Activated T-cell treated with anti-CD3 and anti-CD28 coated beads for 24 hours (primary cell): ENCODE results near the gene STIP1.
A peak's percentile ranks its signal among the peaks of the same experiment; 100 is the strongest.
"Not testable (repeated sequence)": the region's sequence is repeated elsewhere in the genome, so short reads cannot be mapped to it uniquely, and the experiment has no call there.

Experiments
- DNase-seq: peaks from one replicate; pipeline ENCODE4 v3.0.0-alpha.2; 2020; ENCODE audit warnings: low read depth

Gene STIP1

DNA sequence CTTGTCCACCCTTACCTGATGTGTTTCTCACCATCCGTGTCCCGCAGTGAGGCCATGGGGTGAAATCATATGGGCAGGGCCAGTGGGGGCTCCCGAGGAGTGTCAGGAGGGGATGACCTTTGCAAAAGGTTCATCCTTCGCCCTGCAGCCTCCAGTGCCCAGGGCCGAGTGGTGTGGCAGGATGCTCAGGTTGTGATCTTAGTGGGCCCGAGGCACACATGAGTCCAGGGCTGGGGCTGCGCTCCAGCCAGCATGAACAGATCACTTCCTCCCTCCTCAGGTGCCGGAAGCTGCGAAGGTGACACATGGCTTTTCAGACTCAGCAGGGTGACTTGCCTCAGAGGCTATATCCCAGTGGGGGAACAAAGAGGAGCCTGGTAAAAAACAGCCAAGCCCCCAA is 52.1 kb downstream of the STIP1 start:
- no peak for DNase-seq

DNA sequence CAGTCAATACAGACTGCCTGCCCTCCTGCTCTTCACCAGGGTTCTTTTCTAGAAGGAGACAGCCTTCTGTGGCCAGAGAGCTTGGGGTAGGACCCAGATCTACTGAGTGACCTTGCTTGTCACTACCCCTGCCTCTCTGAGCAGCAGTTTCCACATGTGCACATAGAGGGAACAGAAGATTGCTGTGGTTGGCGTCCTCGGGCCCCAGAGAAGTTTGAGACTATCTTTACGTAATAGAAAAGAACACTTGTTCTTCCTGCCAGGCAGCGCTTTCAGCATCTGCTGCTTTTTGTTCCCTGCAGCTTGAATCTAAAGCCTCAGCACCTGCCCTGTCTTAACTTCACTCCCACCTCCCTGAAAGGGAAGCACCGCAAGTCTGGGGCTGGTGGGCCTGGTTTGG is 53.0 kb downstream of the STIP1 start:
- no peak for DNase-seq

DNA sequence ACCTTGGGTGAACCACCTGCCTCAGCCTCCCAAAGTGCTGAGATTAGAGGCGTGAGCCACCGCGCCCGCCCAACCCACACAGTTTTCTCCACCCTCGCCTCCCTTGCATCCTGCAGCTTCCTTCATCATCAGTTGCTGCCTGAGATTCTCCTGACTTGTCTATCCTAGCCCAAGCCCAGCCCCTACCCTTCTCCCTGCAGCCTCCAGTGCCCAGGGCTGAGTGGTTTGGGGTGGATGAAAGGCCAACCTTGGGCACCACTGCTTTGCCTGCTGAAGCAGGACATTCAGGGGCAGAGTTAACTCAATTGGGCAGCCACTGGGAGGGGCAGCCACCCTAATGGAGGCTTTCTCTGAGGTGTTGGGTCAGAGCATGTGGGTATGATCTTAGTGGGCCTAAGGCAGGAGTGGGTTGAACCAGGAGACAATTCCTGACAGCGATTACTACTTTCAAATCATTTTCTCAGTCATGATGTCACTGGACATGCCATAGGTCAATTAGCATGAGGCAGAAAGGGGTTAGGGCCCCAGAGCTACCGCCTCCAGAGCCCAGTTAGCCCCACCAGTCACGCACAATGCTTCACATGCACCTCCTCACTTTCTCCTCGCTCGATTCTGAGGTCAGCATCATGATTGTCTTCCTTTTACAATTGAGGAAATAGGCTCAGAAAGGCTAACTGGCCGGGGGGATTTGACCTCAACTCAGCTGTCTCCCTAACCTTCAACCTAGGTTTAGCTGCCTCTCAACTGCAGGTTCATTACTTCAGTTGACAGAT is 53.9 kb downstream of the STIP1 start:
- no peak for DNase-seq

DNA sequence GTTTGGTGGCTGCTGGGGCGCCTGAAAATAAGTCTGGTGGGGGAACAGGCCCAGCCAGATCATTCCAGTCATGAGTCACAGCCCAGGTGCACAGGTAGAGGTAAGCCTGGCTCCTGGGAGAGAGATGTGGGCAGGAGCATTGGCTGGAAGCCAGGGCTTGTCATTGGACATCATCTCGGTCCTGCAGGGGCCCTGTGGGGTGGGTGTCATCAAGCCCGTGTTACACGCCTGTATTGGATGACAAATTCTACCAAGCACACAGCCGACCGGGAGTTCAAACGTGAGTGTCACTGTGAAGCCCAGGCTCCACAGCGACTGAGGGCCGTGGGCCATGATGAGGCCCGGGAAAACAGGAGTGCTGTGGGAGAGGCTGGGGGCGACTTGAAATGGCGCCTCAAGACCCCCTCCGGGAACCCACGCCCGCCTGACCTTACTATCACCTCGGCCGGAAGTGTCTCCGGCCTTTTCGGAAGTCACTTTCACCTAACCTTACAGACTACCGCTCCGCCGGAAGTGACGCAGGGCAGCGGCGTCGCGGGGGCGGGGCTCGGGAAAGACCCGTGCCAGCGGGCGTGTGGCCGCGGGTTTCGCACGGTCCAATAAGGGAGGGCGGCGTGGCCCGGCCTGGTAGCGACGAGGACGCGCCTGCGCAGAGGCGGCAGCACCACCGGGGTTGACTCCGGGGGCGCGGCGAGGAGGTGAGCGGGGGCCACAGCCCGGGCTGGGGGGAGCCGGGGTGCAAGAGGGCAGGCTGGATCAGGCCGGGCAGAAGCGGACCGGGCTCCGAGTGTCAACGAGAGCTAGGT is 54.7 kb downstream of the STIP1 start, which contains the start of gene FKBP2:
Gene FKBP2, plus strand, starts transcription at position 661 of the 806 bp plus-strand sequence. CDS start 1,293 bp downstream, outside the sequence.
- peak; percentile 98 for DNase-seq

DNA sequence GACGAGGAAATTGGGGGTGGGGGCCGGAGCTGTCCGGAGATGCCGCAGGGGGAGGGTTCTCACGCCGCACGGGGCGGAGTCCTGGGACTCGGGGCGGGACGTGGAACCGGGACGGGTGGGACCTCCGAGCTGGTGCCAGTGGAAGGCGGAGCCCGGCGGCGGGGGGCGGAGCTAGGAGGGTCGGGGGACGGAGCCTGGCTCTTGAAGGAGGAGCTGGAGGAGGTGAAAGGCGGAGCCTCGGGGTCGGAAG is 55.2 kb downstream of the STIP1 start:
- DNase-seq: peak; percentile 100

GRCh38 chr11:64241491-64242374 is 55.8 kb downstream of the STIP1 start:
- DNase-seq: no peak

DNA sequence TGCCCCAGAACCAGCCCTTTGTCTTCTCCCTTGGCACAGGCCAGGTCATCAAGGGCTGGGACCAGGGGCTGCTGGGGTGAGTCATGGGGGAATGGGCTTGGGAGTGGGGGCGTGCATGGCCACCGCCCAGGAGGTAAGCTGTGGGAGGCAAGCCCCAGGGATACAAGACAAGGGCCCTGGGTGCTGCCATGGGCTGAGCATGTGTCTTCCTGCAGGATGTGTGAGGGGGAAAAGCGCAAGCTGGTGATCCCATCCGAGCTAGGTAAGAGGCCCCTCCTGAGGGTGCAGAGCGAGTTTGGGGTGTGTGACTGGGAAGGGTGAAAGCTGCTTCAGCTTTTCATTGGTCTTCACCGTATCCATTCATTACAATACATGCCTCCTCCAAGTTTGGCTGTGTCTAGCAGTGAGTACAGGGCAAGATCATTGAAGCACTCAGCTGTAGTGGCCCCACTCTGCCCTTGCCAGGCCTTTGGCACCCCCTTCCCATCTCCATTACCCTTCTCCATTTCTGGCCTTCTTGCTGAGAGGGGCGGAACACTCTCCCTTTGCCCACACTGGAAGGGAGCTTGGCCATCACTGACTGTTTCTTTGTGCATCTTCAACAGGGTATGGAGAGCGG is 57.4 kb downstream of the STIP1 start:
- DNase-seq: no peak

GRCh38 chr11:64244107-64244506 is 58.1 kb downstream of the STIP1 start:
- no peak for DNase-seq

- DNase-seq: no peak
Measured at GRCh38 chr11:64244966-64245365, 59.0 kb downstream of the STIP1 start.

DNA sequence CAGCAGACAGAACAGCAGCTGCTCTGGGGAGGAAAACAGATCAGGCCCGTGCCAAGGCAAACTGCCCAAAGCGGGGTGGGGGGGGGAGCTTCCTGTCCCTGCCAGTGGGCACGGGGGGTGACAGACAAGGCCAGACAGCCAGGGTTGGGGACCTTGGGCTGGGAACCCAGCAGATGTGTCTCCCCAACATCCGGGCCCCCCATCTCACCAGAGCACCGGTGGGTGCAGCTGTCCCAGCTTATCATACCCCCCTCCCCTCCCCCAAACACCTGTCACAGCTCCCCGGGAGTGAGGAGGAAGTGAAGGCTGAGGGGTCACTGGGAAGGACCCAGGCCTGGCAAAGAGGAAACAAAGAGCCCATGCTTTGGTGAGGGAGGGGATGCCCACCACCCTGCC is 59.4 kb downstream of the STIP1 start:
- DNase-seq: no peak

DNA sequence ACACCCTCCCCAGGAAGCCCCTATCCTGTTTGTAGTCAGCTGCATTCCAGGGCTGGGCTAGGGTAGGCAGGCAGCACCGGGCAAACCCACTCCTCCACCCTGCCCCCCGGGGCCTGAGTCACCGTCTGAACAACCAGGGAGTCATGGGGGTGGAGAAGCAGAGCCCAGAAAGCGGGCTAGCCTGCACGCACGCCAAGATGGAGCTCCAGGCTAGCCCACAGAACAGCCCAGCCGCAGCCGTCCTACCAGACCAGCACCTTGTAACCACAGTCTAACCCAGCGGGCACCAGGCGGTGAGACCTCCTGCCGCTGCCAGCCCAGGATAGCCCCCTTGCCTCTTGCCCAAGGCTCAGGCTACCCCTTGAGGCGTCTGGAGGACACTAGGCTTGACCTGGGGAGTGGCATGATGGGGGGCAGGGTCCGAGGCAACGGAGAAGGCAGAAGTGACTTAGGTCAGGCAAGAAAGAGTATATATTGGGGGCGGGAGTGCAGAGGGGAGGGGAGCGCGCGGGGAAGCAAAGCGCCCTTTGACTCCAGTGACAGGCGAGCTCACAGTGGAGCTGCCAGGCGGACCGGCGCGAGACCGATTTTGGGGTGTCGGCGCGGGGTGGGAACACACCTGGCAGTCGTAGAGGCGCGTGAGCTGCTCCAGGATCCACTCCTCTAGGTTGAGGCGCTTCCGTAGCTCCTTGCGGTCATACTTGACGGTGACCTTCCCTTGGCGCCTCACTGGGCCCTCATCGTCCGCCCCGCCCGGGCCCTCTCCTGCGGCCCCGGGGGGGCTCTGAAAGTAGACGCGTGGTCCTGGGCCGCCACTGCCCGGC is 60.0 kb downstream of the STIP1 start:
- peak; percentile 74 for DNase-seq

- not testable (repeated sequence) for DNase-seq
Measured at GRCh38 chr11:64246621-64246870, 60.6 kb downstream of the STIP1 start.

DNA sequence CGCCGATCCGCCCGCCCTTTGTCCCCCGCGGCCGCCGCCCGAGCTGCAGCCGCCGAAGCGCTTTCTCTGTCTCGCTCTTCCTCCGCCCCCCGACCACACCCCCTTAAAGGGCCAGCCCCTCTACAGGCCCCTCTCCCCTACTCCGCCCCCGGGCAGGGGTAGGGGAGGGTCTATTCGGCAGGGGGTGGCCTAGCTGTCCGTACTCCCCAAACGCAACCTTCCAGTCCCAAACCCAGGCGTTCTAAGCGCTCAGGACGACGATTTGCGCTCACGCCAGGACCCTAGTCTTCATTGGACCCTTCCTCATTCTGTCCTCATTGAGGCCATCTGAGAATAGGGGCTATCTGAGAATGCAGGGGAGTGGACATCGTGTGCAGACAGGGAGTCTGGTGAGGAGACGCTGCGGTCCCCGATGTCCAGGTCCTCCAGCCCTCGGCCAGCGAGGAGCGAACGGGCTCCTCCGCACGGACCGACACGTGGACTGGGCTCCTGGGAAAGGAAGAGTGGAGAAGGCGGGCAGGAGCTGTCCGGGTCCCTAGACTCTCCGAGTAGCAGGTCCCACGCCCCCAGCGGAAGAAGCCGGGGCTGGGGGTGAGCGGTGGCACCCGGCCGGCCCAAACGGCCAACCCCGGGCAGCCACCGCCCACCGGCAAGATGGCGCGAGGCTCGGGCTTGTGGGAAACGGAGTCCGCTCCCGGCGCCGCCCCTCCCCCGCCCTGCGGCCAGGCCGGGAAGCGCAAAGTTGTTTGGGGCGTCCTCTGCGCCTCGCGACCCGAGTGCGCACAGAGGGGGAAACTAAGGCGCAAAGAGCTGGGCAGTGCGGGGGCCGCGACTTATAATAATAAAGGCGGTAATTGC is 61.1 kb downstream of the STIP1 start, which contains the start of gene PPP1R14B:
Gene PPP1R14B, minus strand, starts transcription at position 73 of the 858 bp plus-strand sequence. CDS start 270 bp downstream, outside the sequence.
- peak; percentile 76 for DNase-seq

DNA sequence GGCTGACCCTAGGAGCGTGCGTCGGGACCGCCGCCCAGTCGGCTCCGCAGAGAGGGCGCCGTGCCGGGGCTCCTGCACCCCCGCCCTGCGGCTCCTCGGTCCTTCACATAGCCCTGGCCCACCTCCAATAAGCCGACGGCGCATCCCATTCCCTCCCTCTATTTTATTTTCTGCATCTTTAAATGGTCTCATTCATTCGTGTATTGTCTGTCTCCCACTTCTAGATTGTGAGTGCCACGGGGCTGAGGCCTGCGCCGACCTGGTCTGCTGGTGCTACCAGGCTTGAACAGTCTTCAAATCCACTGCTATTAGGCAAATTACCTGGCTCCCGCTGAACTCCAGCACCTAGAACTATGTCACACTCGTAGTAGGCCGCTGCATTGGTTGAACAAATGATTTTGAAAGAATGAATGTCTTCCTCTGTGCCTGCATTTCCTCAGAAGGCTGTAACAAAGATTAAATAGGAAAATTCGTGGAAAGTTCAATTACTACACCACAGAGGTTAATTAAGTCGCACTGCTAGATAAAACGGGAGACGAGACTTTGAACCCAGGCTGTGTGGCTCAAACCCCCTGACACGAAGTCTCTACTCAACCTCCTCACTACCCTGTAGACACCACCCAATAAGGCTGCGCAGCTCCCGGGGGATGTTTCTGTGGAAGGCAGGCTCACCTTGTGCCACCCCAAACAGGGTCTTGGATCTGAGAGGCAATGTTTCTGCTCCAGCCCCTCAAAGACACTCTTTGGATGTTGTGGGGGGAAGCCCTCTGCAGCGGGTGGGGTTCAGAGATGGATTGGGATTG is 62.0 kb downstream of the STIP1 start:
- DNase-seq: no peak

DNA sequence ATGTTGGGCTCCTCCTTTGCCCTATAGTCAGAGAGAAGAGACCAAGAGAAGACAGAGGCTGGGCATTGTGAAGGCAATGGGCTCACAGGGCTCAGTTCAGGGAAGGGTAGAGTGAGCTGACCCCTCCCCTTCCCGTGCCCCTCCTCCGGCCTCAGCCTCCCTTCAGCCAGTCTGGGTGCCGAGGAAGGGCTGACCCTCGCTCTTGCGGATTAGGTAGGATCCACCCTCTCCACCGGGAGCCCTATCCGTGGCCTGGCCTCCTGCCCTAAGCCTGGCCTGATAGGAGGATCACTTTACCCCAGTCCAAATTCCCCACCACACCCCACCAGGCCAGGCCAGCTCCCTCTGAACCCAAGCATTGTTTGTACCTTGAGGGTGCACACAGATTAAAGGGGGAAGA is 62.6 kb downstream of the STIP1 start:
- no peak for DNase-seq

DNA sequence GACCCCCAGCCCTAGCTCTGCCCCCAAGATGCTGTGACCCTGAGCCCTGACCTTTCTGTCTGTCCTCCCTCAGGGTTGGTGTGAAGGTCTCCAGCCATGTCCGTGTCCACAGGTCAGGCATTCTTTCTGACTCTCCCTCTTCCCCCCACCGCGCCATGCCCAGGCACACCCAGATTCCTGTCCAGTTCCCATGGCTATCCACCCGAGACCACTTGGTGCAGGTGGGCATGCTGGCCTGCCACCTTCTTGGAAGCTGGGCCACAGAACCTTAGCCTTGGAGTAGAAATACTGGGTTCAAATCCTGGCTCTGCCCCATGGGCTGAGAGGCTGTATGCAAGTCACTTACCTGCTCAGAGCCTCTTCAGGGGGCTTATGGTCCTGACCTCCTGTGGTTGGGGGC is 63.1 kb downstream of the STIP1 start:
- no peak for DNase-seq

- DNase-seq: no peak
Measured at GRCh38 chr11:64249563-64250414, 63.8 kb downstream of the STIP1 start.

DNA sequence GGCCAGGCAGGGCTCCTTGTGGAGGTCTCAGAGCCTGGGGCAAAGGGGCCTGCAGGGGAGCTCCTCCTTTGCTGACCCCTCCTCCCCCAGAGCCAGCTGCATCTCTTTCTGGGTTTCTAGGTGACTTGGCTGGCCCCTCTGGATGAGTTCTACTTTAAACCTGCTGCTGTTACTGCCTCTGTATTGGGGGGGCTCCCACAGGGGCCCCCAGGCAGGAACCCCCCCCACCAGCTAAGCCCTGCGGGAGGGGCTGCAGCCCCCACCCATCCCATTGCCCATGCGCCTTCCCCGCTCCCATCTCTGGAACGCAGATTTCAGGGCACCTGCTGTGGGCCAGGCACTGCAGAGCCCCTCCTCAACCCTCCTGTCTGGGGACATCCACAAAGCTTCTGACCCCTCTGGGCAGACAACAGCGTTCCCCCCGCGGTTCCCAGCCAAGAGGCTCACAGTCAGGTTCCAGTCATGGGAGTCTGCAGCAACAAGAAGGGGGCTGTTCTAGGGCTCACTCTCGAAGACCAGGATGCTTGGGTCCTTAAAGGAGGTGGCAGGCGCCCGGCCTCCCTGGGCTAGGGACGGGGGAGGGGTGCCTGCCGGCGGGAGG is 64.5 kb downstream of the STIP1 start:
- no peak for DNase-seq
